H1 (cell line): ENCODE measurements around the gene MINDY1. TPM values are rescaled to one million over a fixed set of nuclear protein-coding genes. Genes with fewer than 3 reads are reported as not detected.

Experiments used
- CBX5 ChIP-seq: fragments of 300-800, 300-1000 bp; sonication (generic); IDR thresholded peaks from 2 replicates; pipeline ENCODE4 v1.7.1; 2016; ENCODE audit warnings: antibody characterized with exemption, low read length, low read depth
- CHD1 ChIP-seq: IDR thresholded peaks from 2 replicates; pipeline ENCODE4 v1.6.1; 2012; ENCODE audit warnings: low read depth, low read length, improper control_type of control experiment
- CHD2 ChIP-seq: IDR thresholded peaks from 2 replicates; pipeline ENCODE4 v1.6.1; 2012; ENCODE audit warnings: low read length, improper control_type of control experiment
- EGR1 ChIP-seq: IDR thresholded peaks from 2 replicates; pipeline ENCODE4 v1.6.1; 2011; ENCODE audit warnings: low read depth, low read length, borderline replicate concordance
- GTF2F1 ChIP-seq: IDR thresholded peaks from 2 replicates; pipeline ENCODE4 v1.6.1; 2012; ENCODE audit warnings: low read depth, low read length, improper control_type of control experiment, borderline replicate concordance
- KDM4A ChIP-seq: IDR thresholded peaks from one replicate; pipeline ENCODE4 v1.7.1; 2012; ENCODE audit warnings: low read depth, mild to moderate bottlenecking, moderate library complexity, low read length, inconsistent platforms; ENCODE audit not compliant: severe bottlenecking
- PHF8 ChIP-seq: fragments of 200-600 bp; sonication (generic); conservative IDR thresholded peaks from 2 replicates; pipeline ENCODE4 v1.7.1; 2012; ENCODE audit warnings: low read depth, mild to moderate bottlenecking, inconsistent platforms, low read length, moderate library complexity
- POLR2A ChIP-seq, 2 experiments: IDR thresholded peaks; 1 replicate in 1 of 2; 2 replicates in 1 of 2; pipeline ENCODE4 v1.6.1; 2011; ENCODE audit warnings: low read depth in 2 of 2, low read length in 2 of 2, mild to moderate bottlenecking in 2 of 2; ENCODE audit errors: control extremely low read depth in 1 of 2
- RAD21 ChIP-seq, 2 experiments: IDR thresholded peaks in 1 of 2; conservative IDR thresholded peaks in 1 of 2; 2 replicates each; pipeline ENCODE4 v1.6.1; 2011; ENCODE audit warnings: low read depth in 2 of 2, low read length in 2 of 2, improper control_type of control experiment in 1 of 2, inconsistent platforms in 1 of 2, mild to moderate bottlenecking in 1 of 2, moderate library complexity in 1 of 2
- RFX5 ChIP-seq: IDR thresholded peaks from 2 replicates; pipeline ENCODE4 v1.6.1; 2011; ENCODE audit warnings: low read depth, low read length, improper control_type of control experiment, borderline replicate concordance
- RNF2 ChIP-seq: fragments of 200-900, 300-1000 bp; sonication (generic); IDR thresholded peaks from 2 replicates; pipeline ENCODE4 v1.7.1; 2016; ENCODE audit warnings: borderline replicate concordance, low read depth, mild to moderate bottlenecking, antibody characterized with exemption, low read length; ENCODE audit not compliant: poor library complexity, severe bottlenecking; ENCODE audit errors: missing control alignments
- RXRA ChIP-seq: IDR thresholded peaks from 2 replicates; pipeline ENCODE4 v1.6.1; 2011; ENCODE audit warnings: low read depth, mild to moderate bottlenecking, low read length, moderate library complexity; ENCODE audit not compliant: insufficient read depth
- SIRT6 ChIP-seq: IDR thresholded peaks from one replicate; pipeline ENCODE4 v1.7.1; 2012; ENCODE audit warnings: low read length, inconsistent platforms
- SIX5 ChIP-seq: IDR thresholded peaks from 2 replicates; pipeline ENCODE4 v1.6.1; 2011; ENCODE audit warnings: mild to moderate bottlenecking, low read depth, low read length
- SP4 ChIP-seq: IDR thresholded peaks from 2 replicates; pipeline ENCODE4 v1.6.1; 2012; ENCODE audit warnings: low read length, inconsistent platforms
- SUZ12 ChIP-seq: fragments of 200-600 bp; sonication (generic); IDR thresholded peaks from 2 replicates; pipeline ENCODE4 v1.6.1; 2012; ENCODE audit warnings: mild to moderate bottlenecking, inconsistent platforms, low read length, moderate library complexity, mixed read lengths
- TAF7 ChIP-seq: optimal IDR thresholded peaks from 2 replicates; pipeline ENCODE3; 2011; ENCODE audit warnings: low read depth, mild to moderate bottlenecking, inconsistent platforms, low read length, moderate library complexity, borderline replicate concordance
- TEAD4 ChIP-seq: IDR thresholded peaks from 2 replicates; pipeline ENCODE4 v1.6.1; 2012; ENCODE audit warnings: low read depth, low read length, inconsistent platforms, mixed read lengths
- YY1 ChIP-seq: IDR thresholded peaks from 2 replicates; pipeline ENCODE4 v1.6.1; 2011; ENCODE audit warnings: low read depth, mild to moderate bottlenecking, low read length
- ZNF274 ChIP-seq: IDR thresholded peaks from 2 replicates; pipeline ENCODE4 v1.7.0; 2012; ENCODE audit warnings: low read length, borderline replicate concordance; ENCODE audit errors: extremely low read depth
- polyA plus RNA-seq, 7 experiments: library from polyadenylated mRNA; depleted of rRNA in 3 of 7; stranded (reverse) in 5 of 7; unstranded in 2 of 7; fragments of >200 nt in 5 of 7; fragments of 200-250 nt in 2 of 7; gene quantifications; 1 replicate in 5 of 7; 2 replicates in 1 of 7; 4 replicates in 1 of 7; pipeline versions ENCODE4 v1.2.1 to v1.2.3, GENCODE V29; 2011 to 2013; ENCODE audit warnings: missing spikeins in 2 of 7, mixed read lengths in 2 of 7
- total RNA-seq: library from RNA; stranded (reverse); fragmentation: NEBNext Ultra II Directional; extraction: Animal tissue kit (Norgen Biotek cat#: 25700); gene quantifications from 2 replicates; pipeline ENCODE4 v1.2.1, GENCODE V29; 2021
- TF ChIP-seq, protein P1 (sequence below): IDR thresholded peaks from 2 replicates; pipeline ENCODE4 v1.6.1; 2012; ENCODE audit warnings: inconsistent platforms
- TF ChIP-seq, protein P2 (sequence below): IDR thresholded peaks from 2 replicates; pipeline ENCODE4 v1.6.1; 2012; ENCODE audit warnings: inconsistent platforms
- TF ChIP-seq, protein P3 (sequence below): IDR thresholded peaks from 2 replicates; pipeline ENCODE4 v1.6.1; 2011; ENCODE audit warnings: low read length, improper control_type of control experiment

Gene MINDY1
- total and polyA plus RNA-seq, 2 of the 8 experiments (the other 6 are each of a cell fraction or from before 2014, with no cell fraction given): 10.3 to 11.4 TPM

DNA sequence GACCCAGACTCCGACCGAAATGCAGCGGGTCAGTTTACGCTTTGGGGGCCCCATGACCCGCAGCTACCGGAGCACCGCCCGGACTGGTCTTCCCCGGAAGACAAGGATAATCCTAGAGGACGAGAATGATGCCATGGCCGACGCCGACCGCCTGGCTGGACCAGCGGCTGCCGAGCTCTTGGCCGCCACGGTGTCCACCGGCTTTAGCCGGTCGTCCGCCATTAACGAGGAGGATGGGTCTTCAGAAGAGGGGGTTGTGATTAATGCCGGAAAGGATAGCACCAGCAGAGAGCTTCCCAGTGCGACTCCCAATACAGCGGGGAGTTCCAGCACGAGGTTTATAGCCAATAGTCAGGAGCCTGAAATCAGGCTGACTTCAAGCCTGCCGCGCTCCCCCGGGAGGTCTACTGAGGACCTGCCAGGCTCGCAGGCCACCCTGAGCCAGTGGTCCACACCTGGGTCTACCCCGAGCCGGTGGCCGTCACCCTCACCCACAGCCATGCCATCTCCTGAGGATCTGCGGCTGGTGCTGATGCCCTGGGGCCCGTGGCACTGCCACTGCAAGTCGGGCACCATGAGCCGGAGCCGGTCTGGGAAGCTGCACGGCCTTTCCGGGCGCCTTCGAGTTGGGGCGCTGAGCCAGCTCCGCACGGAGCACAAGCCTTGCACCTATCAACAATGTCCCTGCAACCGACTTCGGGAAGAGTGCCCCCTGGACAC lies 41.4 kb upstream of the MINDY1 start (continued):
- TF ChIP-seq RAD21 (IDR thresholded peaks at IDR 0.05 in 1 of 2, conservative IDR thresholded peaks at IDR 0.05 in 1 of 2; ENCODE audit: low read depth in 2 of 2, low read length in 2 of 2): peak in 1 of 2 experiments; percentile 23; a peak in 2 of 4 replicates
- no peak for TF ChIP-seq TEAD4
- no peak for TF ChIP-seq CBX5
- TF ChIP-seq RFX5: no peak
- TF ChIP-seq RXRA: no peak
- TF ChIP-seq SIX5: no peak
- TF ChIP-seq, protein P1, sequence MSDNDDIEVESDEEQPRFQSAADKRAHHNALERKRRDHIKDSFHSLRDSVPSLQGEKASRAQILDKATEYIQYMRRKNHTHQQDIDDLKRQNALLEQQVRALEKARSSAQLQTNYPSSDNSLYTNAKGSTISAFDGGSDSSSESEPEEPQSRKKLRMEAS: peak; percentile 59
- TF ChIP-seq RNF2: no peak
- TF ChIP-seq, protein P2, sequence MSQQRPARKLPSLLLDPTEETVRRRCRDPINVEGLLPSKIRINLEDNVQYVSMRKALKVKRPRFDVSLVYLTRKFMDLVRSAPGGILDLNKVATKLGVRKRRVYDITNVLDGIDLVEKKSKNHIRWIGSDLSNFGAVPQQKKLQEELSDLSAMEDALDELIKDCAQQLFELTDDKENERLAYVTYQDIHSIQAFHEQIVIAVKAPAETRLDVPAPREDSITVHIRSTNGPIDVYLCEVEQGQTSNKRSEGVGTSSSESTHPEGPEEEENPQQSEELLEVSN: peak; percentile 76
- TF ChIP-seq TAF7: peak; percentile 68
- TF ChIP-seq POLR2A (IDR thresholded peaks at IDR 0.05; ENCODE audit: control extremely low read depth in 1 of 2, low read depth in 2 of 2, low read length in 2 of 2): peak; percentile 53 to 79
- peak; percentile 89 for TF ChIP-seq YY1
- no peak for TF ChIP-seq CHD1
- TF ChIP-seq KDM4A: peak; percentile 90
- TF ChIP-seq EGR1: no peak
- TF ChIP-seq ZNF274: no peak
- no peak for TF ChIP-seq CHD2
- TF ChIP-seq, protein P3, sequence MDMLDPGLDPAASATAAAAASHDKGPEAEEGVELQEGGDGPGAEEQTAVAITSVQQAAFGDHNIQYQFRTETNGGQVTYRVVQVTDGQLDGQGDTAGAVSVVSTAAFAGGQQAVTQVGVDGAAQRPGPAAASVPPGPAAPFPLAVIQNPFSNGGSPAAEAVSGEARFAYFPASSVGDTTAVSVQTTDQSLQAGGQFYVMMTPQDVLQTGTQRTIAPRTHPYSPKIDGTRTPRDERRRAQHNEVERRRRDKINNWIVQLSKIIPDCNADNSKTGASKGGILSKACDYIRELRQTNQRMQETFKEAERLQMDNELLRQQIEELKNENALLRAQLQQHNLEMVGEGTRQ: no peak
- no peak for TF ChIP-seq SUZ12
- TF ChIP-seq SIRT6: no peak
- TF ChIP-seq SP4: no peak
- peak; percentile 71 for TF ChIP-seq PHF8
- no peak for TF ChIP-seq GTF2F1
